Thymus (tissue), 11 donors: Measurements from ENCODE around the gene MAN2A2. TPM values are rescaled to one million over a fixed set of nuclear protein-coding genes. Genes with fewer than 3 reads are reported as not detected.
"Not testable (repeated sequence)": the region's sequence is repeated elsewhere in the genome, so short reads cannot be mapped to it uniquely, and the experiment has no call there.

ENCODE experiments used
- DNase-seq, 9 donors: peaks; one replicate each; pipeline ENCODE4 v3.0.0-alpha.2; 2013; ENCODE audit warnings: low spot score in 9 of 9, low read depth in 6 of 9, missing footprints in 1 of 9
- H3K27ac ChIP-seq, 2 donors: one replicate each; pipeline ENCODE4 v1.5.1; 2013; ENCODE audit warnings: control low read depth in 1 of 2, low read depth in 1 of 2, low read length in 1 of 2, mild to moderate bottlenecking in 1 of 2, moderate library complexity in 1 of 2
- H3K27me3 ChIP-seq, 2 donors: one replicate each; pipeline ENCODE4 v1.5.1; 2013; ENCODE audit warnings: low read length in 1 of 2; ENCODE audit not compliant: control insufficient read depth in 2 of 2, insufficient read depth in 1 of 2
- H3K36me3 ChIP-seq, 2 donors: one replicate each; pipeline ENCODE4 v1.5.1; 2013; ENCODE audit warnings: low read length in 1 of 2, mild to moderate bottlenecking in 1 of 2, moderate library complexity in 1 of 2; ENCODE audit not compliant: control insufficient read depth in 2 of 2, insufficient read depth in 2 of 2
- H3K4me1 ChIP-seq, 2 donors: one replicate each; pipeline ENCODE4 v1.5.1; 2013; ENCODE audit warnings: low read length in 2 of 2; ENCODE audit not compliant: control insufficient read depth in 2 of 2, insufficient read depth in 2 of 2
- H3K4me3 ChIP-seq, 2 donors: one replicate each; pipeline ENCODE4 v1.5.1; 2013; ENCODE audit warnings: low read length in 2 of 2, control low read depth in 1 of 2, mild to moderate bottlenecking in 1 of 2
- H3K9me3 ChIP-seq, 2 donors: one replicate each; pipeline ENCODE4 v1.5.1; 2013; ENCODE audit warnings: low read length in 1 of 2, mild to moderate bottlenecking in 1 of 2; ENCODE audit not compliant: control insufficient read depth in 2 of 2, insufficient read depth in 1 of 2
- WGBS: extraction: QIAGEN DNeasy Blood & Tissue Kit; methylation state at CpG from one replicate; pipeline ENCODE4 v1.1.7; 2013; 5-methylcytosine and 5-hydroxymethylcytosine counted together
- polyA plus RNA-seq: library from polyadenylated mRNA; stranded (reverse); fragments of 200-250 nt; gene quantifications from one replicate; pipeline ENCODE4 v1.2.3, GENCODE V29; 2013
- total RNA-seq: library from RNA; stranded (reverse); fragments of 120-200 nt; gene quantifications from one replicate; pipeline ENCODE4 v1.2.4, GENCODE V29; 2013
- donor health status: healthy.

The MAN2A2 gene
- total and polyA plus RNA-seq, 2 donors, result 8.3 to 46.5 TPM

- Histone ChIP-seq H3K27ac (no peak overlapping the region), H3K27me3 (no peaks in the 10 kb centered on the region), H3K4me1 (peaks cover 3 to 27% of the 10 kb centered on the region in 2 donors), H3K4me3 (no peak overlapping the region), H3K36me3 (peaks cover 55 to 73% of the 10 kb centered on the region in 2 donors), H3K9me3 (no peaks in the 10 kb centered on the region)
- DNase-seq, result no peak
- WGBS, result 98% methylated on average over 23 of the region's 23 CpGs
Measured at GRCh38 chr15:90918034-90918788, 15.1 kb downstream of the MAN2A2 start.

- H3K4me1 ChIP-seq, result peaks cover 3 to 27% of the 10 kb centered on the region in 2 donors
- H3K4me3 ChIP-seq, result no peak overlapping the region
- peaks cover 49 to 67% of the 10 kb centered on the region in 2 donors for H3K36me3 ChIP-seq
- no peaks in the 10 kb centered on the region for H3K27me3 ChIP-seq
- no peak overlapping the region for H3K27ac ChIP-seq
- WGBS, result 97% methylated on average over 6 of the region's 6 CpGs
- DNase-seq, result no peak
- H3K9me3 ChIP-seq, result no peaks in the 10 kb centered on the region
Measured at GRCh38 chr15:90918835-90919234, 15.7 kb downstream of the MAN2A2 start.

- Histone ChIP-seq H3K36me3 (peaks cover 35 to 42% of the 10 kb centered on the region in 2 donors), H3K4me3 (no peak overlapping the region), H3K27me3 (no peaks in the 10 kb centered on the region), H3K9me3 (no peaks in the 10 kb centered on the region), H3K4me1 (peaks cover 0 to under 1% of the 10 kb centered on the region in 2 donors), H3K27ac (no peak overlapping the region)
- WGBS, result 95% methylated on average over 4 of the region's 4 CpGs
- DNase-seq, result no peak
Measured at GRCh38 chr15:90921887-90922286, 18.8 kb downstream of the MAN2A2 start.

GRCh38 chr15:90922712-90923322 lies 19.7 kb downstream of the MAN2A2 start:
- DNase-seq, H3K4me3 ChIP-seq, H3K27me3 ChIP-seq, H3K27ac ChIP-seq, H3K9me3 ChIP-seq, H3K4me1 ChIP-seq: not testable (repeated sequence)
- WGBS, result 95% methylated on average over 7 of the region's 7 CpGs
- H3K36me3 ChIP-seq, result peaks cover 28 to 35% of the 10 kb centered on the region in 2 donors

- Histone ChIP-seq H3K9me3 (no peaks in the 10 kb centered on the region), H3K27me3 (no peaks in the 10 kb centered on the region), H3K27ac (no peak overlapping the region), H3K4me3 (no peak overlapping the region), H3K4me1 (peaks cover 3 to 4% of the 10 kb centered on the region in 2 donors), H3K36me3 (peaks cover 13 to 20% of the 10 kb centered on the region in 2 donors)
- DNase-seq, result no peak
- 95% methylated on average over 5 of the region's 5 CpGs for WGBS
Measured at GRCh38 chr15:90924375-90924774, 21.3 kb downstream of the MAN2A2 start.

- 96% methylated on average over 10 of the region's 10 CpGs for WGBS
- not testable (repeated sequence) for H3K27ac ChIP-seq
Measured at GRCh38 chr15:90926766-90927165, 23.7 kb downstream of the MAN2A2 start.

GRCh38 chr15:90928106-90928505 lies 25.0 kb downstream of the MAN2A2 start:
- H3K4me3 ChIP-seq, H3K9me3 ChIP-seq, H3K27ac ChIP-seq, DNase-seq, H3K27me3 ChIP-seq, H3K36me3 ChIP-seq: not testable (repeated sequence)
- peaks cover 16 to 28% of the 10 kb centered on the region in 2 donors for H3K4me1 ChIP-seq
- 97% methylated on average over 7 of the region's 7 CpGs for WGBS

More at GRCh38 chr15:90926766-90927165, 23.7 kb downstream of the MAN2A2 start:
- DNase-seq, H3K36me3 ChIP-seq, H3K27me3 ChIP-seq, H3K9me3 ChIP-seq, H3K4me3 ChIP-seq: not testable (repeated sequence)
- peaks cover 16 to 20% of the 10 kb centered on the region in 2 donors for H3K4me1 ChIP-seq

- H3K27me3 ChIP-seq, result no peaks in the 10 kb centered on the region
- WGBS, result 48% methylated on average over 21 of the region's 21 CpGs
- H3K27ac ChIP-seq, result peak overlapping the region; percentile 94 to 95
- peaks cover 18 to 37% of the 10 kb centered on the region in 2 donors for H3K4me1 ChIP-seq
- no peaks in the 10 kb centered on the region for H3K36me3 ChIP-seq
- no peaks in the 10 kb centered on the region for H3K9me3 ChIP-seq
- peak in 1 of 9 donors; percentile 49 for DNase-seq
- H3K4me3 ChIP-seq, result peak overlapping the region; percentile 74 to 82
Measured at GRCh38 chr15:90929246-90930019, 26.3 kb downstream of the MAN2A2 start.
